Central memory CD4-positive, alpha-beta T cell (primary cell): Measurements from ENCODE around the gene VENTX.
"Not testable (repeated sequence)": the region's sequence is repeated elsewhere in the genome, so short reads cannot be mapped to it uniquely, and the experiment has no call there.

ENCODE experiments used
- DNase-seq: peaks from one replicate; pipeline ENCODE4 v3.0.0; 2022

Gene VENTX

DNA sequence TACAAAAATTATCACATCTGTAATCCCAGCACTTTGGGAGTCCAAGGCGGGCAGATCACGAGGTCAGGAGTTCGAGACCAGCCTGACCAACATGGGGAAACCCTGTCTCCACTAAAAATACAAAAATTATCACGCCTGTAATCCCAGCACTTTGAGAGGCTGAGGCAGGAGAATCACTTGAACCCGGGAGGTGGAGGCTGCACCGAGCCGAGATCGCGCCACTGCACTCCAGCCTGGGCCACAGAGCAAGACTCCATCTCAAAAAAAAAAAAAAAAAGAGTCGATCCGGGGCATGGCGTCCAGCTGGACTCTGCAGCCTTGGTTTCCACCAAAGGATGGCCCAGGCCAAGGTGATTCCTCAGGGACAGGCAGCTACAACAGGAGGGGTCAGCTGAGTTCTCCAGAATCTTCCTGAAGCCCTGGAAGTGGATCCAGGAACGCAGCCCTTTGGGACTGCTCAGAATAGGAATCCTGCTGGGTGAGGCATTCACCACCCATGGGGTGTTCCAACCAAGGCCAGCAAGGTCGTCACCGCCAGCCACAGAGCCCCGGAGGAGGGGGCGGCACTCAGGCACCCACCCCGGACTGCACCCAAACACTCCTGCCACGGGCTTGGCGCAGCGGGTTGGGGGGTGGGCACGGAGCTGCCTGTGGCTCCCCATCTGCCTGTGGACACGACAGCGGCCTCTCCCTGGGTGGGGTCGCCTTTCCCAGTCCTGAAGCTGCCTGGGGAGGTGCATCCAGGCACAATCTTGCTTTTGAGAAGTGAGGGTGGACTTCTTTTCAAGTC lies 19.7 kb upstream of the VENTX start:
- DNase-seq = no peak

DNA sequence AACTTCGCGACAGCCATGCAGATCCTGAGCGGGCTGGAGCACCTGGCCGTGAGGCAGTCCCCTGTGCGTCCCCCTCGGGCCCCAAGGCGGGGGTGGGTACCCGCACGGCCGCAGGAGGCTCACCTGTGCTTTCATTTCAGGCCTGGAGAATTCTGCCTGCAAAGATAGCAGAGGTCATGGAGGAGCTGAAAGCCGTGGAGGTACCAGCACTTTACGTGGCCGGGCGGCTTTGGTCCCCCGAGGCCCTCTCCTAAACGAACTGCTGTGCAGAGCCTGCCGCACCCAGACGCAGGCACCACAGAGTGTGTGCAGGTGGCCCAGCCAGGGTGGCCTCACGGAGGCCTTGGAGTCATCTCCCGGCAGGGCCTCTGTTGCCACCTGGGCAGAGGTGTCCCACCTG lies 18.8 kb upstream of the VENTX start:
- DNase-seq = no peak

- DNase-seq = no peak
Measured at GRCh38 chr10:133219782-133220181, 17.9 kb upstream of the VENTX start.

DNA sequence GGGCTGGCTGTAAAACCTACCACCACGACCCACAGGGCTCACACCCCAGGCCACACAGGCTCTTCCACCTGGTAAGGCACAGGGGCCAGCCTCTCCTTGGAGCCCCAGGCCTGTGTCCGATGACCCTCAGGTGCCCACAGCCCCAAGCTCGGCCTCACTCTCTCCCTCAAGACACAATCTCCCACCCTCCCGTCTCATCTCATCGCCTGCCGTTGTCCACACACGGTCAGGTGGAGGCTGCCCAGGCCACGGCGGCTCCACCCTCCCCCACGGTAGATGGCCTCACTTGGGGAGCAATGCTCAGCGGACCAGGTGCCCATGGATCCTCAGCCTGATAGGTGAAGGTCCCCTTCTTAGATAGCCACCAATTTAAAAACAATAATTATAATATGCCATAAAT lies 16.3 kb upstream of the VENTX start:
- no peak for DNase-seq

DNA sequence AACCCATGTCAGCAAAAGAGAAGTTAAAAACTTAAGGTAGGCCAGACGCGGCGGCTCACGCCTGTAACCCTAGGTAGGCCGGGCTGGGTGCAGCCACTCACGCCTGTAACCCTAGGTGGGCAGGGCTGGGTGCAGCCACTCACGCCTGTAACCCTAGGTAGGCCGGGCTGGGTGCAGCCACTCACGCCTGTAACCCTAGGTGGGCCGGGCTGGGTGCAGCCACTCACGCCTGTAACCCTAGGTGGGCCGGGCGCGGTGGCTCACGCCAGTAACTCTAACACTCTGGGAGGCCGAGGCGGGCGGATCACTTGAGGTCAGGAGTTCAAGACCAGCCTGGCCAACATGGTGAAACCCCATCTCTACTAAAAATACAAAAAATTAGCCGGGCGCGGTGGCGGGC lies 15.9 kb upstream of the VENTX start:
- DNase-seq = not testable (repeated sequence)

DNA sequence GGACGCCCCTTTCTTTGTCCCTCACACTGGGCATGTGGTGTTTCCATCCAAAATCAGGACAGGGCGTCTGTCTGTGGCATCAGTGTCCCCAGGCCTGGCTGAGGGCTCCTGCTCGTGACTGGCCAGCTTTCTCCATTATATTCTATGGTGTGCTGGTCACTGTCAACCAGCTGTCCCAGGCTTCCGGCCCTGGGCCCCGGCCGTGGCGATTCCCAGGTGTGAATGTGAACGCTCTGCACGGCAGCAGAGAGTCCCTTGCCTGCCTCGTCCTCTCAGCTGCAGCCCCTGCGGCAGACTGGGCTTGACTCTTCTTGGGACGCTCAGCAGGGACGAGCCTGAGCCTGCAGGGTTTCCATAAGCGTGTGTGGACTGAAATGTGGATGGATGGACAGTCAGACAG lies 13.6 kb upstream of the VENTX start:
- DNase-seq = no peak

DNA sequence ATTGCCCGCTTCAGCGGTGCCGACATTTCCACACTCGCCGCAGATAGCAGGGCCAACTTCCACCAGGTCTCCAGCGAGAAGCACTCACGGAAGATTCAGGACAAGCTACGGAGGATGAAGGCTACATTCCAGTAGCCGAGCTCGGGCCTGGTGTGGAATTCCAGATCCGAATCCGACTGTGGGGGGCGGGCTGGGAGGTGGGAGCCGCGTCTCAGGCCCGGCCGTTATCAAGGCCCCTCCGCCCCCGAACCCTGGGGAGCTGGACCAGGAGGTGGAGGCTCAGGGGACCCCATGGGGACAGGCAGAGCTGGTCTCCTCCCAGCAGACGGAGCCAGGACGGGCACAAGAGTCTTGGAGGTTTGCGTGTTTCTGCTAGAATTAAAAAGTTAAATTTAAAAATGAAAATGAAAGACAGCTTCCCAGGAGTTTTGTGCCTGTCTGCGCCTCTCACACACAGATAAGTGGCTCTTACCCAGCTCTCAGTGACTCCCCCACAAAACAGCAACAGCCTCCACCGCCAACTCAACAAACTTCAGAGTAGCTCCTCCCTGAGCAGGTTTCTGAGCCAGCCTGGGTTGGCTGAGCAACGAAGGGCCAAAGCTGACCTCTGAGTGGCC lies 12.8 kb upstream of the VENTX start:
- DNase-seq = no peak

DNA sequence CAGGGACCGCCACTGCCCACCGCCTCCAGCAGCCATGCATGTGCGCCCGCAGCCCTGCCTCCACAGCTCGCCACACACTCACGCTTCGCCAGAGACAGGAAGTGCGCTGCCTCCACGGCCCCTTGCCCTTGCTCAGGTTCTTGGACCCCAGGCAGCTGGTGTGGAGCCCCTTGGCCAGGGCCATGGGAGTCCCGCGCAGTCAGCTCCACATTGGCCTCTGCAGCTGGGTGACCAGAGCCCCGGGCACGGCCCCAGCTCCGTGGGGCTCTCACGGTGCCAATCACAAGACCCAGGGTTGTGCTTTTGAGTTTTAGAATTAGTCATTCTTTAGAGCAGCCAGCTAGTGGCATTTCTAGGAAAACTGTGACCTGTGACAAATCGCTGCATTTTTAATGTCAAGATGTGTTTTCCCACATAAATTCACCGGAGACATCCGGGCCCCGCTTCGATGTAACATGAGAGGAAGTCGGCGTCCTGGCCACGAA lies 11.9 kb upstream of the VENTX start:
- DNase-seq = no peak

DNA sequence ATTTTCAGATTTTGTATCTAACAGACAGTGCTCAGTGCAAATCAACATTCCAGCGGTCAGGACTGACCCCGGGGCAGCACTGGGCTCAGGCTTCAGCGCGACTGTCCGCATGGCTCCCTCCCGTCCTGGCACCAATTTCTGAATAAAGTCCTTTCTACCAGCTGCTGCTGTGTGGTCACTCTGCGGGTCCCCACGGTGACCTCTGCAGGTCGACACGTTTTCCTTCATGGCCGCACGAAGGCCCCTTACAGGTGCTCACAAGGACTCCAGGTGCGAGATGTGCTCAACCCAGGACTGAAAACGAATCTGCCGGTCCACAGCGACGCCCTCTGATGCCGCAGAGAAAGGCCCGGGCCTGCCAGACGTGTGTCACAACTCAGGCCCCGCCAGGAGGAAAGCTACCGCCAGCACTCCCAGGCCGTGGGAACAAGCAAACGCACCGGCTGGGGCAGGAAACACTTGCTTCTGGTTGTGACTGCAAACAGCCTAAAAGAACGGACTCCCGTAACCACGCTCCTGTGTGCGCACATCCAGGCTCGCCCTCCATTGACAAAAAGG lies 11.3 kb upstream of the VENTX start:
- no peak for DNase-seq

- DNase-seq = no peak
Measured at GRCh38 chr10:133227256-133227655, 10.4 kb upstream of the VENTX start.

DNA sequence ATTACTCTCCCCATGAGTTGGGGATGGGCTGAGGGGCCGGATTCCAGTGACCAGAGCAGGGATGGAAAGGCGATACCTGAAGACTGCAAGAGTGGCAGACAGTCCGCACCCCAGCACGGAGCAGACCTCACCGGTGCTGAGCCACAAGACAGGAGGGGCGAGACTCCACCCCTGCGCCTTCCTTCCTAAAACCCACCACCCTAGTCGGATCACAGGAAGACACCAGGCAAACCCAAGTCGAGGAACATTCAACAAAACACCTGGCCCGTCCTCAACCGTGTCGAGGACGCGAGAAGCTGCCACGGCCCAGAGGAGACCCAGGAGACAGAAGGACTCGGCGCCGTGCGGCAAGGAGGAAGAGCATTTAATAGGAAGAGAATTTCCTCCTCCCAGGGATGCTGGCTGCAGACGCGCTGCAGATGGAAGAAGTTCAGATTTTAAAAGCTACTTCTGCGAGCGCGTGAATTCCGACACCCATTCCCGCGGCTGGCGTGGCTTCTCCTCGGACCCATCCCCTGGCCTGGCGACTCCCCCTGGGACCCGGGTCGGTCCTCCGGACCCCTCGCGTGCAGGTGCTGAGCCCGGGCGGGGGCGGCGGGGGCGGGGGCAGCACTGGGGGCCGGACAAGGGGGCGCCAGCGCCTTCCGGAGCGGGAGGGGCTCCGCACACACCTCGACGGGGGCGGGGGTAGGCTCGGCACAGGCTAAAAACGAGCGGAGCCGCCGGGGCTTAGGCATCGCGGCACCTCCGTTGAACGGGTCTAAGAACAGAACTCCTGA lies 8.2 kb upstream of the VENTX start:
- DNase-seq = no peak

DNA sequence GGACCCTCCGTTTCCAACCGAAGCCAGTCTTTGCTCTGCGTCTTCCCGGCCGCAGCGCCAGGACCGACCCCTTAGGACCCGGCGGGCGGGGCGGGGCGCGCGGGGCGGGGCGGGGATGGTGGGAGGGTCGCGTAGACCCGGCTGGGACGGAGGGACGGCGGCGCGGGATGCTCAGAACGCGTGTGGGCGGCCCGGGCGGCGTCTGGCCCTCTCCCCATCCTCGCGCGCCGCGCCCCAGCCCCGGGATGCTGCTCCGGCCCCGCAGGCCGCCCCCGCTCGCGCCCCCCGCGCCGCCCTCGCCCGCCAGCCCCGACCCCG lies 7.7 kb upstream of the VENTX start, which contains the start of gene UTF1:
UTF1 (plus strand) TSS at position 174 of the 318 bp plus-strand sequence; CDS start at position 246, 72 bp downstream.
- no peak for DNase-seq

- no peak for DNase-seq
Measured at GRCh38 chr10:133230387-133231195, 7.1 kb upstream of the VENTX start.

DNA sequence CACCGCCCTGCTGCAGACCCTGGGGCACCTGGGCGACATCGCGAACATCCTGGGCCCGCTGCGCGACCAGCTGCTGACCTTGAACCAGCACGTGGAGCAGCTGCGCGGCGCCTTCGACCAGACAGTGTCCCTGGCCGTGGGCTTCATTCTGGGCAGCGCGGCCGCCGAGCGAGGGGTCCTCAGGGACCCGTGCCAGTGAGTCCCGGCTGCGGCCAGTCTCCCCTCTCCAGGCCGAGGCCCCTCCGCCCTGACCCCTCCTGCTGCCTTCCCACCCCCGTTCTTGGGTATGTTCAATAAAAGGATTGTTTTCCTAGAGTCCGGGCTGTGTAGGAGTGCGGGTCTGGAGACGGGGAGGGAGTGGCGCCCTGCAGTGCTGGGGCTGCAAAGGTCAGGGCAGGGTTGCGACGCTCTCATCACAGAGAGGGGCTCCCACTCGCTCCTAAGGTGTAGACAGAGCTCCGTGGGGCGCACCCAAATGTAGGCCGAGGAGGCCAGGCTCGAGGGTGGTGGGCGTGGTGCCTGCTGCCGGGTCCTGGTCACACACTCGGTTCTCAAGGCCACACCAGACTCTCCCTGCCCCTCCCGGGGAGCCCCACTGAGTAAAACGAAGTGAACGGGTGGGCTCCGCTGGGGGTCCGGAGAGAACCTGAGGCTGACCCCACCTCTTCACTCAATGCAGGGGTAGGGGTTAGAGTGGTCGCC lies 6.3 kb upstream of the VENTX start:
- no peak for DNase-seq

DNA sequence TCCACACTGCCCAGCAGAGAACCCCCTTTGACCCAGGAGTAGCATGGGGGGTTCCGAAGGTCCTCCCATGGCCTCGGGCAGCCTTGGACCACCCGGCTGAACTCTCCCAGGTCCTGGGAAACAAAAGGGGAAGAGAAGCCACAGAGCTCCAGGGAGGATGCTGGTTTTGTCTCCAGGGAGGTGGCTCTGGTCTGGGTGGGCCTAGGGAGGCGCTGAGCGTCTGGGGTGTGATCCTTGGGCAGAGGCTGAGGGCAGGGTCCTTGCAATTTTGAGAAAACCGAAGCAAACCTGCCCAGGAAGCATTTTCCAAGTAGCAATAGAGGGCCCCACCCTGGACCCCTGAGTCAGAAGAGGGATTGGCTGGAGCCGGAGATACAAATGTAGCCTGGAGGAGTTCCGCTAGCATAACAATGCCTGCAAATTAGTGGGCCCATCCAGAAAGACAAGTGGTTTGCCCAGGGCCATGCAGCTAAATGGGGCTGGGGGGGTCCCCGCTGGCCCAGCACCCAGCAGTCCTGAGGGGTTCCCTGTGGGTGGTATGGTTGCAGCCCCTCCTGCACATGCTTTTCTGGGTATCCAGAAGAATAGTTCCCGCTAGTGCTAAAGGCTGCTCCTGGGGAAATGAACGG lies 5.6 kb upstream of the VENTX start:
- DNase-seq = no peak

- not testable (repeated sequence) for DNase-seq
Measured at GRCh38 chr10:133234796-133235195, 2.9 kb upstream of the VENTX start.

GRCh38 chr10:133235265-133235855 lies 2.3 kb upstream of the VENTX start:
- no peak for DNase-seq

- no peak for DNase-seq
Measured at GRCh38 chr10:133235932-133236331, 1.7 kb upstream of the VENTX start.

- no peak for DNase-seq
Measured at GRCh38 chr10:133236401-133237240, 1.0 kb upstream of the VENTX start.

DNA sequence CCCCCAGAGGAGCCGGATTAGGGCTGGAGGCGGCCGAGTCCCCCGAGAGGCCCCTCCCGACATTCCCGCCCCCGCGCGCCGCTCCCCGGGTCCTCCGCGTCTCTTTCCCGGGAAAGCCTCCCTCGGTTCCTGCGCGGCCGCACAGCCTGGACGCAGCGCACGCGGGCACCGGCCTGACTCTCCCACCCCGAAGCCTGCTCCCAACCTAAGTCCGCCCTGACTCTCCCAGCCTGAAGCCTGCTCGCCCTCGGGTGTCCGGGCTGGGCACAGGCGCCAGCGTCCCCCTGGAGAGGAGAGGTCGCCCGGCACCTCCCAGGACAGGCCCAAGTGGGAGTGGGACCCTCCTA lies 441 bp upstream of the VENTX start:
- DNase-seq = no peak
